Raji (cell line): ENCODE measurements around the gene SPCS1.

Experiments
- POLR2A ChIP-seq: IDR thresholded peaks from 2 replicates; pipeline ENCODE4 v1.6.1; 2011; ENCODE audit warnings: low read depth, low read length, control low read depth; ENCODE audit not compliant: insufficient read depth

Gene SPCS1

DNA sequence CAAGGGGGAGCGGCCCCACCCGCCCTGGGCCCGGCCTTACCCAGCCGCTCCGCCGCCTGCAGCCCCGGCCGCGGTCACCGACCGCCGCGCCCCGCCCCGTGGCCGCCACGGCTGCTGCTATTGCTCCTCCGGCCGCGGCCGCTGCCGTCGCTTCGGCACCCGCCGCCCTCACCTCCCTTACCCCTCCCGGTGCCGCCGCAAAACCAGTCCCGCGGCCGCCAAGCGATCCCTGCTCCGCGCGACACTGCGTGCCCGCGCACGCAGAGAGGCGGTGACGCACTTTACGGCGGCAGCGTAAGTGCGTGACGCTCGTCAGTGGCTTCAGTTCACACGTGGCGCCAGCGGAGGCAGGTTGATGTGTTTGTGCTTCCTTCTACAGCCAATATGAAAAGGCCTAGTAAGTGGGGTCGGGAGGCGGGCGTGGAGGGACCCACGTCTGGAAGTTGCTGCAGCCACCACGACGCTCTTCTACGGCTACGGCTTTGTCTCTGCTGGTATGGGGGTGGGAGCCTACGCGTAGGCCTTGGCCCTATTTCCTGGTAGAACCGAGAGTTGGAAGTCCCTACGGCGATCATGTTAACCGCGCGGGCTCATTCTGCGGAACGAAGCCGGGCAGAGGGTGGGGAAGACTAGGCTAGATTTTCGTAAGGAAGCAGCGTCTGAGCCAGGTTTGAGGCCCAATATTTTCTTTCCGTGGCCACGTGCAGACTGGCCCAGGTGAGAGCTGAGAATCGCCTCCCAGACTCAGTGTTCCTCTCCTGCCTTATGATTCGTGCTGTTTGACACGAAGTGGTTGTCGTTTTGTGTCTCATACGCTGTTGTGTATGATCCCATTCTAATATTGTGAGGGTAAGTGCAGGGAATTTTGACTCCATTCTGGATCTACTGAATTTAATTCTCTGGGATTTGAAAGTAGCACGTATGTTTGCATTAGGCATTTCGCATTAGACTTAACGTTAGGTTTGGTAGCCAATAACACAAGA, 19.9 kb upstream of the SPCS1 start, which contains the start of the genes GNL3 and PBRM1:
Gene GNL3 (plus strand): TSS at position 324 of the 983 bp plus-strand sequence. CDS start 61 bp downstream, at position 385.
Gene PBRM1 (minus strand): TSS at position 205 of the 983 bp plus-strand sequence.
- peak; percentile 97 for TF ChIP-seq POLR2A

DNA sequence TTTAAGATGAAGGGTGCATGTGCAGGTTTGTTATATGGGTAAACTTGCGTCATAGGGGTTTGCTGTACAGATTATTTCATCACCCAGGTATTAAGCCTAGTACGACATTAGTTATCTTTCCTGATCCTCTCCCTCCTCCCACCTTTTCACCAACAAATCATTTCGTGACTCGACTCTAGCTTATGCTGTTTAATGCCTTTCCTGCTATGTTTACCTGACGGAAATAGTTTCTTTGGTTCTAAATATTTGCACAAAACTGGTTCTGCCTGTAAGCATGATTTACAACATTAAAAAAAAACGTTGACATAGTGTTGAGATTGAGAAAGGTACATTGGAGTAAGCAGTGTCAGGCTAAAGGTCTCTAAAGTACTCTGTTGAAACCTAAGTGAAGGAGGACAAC, 17.6 kb upstream of the SPCS1 start:
- no peak for TF ChIP-seq POLR2A

DNA sequence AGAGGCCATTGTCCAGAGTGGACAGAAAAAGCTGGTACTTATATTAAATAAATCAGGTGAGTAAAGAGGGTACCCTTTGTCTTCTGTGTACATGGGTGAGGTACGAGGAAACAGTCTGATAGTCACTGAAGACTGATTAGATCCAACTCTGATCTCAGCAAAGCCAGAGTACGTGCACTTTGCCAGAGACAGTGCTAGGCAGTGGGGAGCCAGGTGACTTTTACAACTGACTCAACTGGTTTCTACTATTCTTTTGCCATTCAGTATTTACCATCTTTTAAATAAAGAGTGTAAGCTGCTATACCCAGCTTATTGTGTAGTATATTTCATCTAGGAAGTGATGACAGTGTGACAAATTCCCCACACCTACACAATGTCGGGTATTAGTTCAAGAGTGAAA, 16.8 kb upstream of the SPCS1 start:
- TF ChIP-seq POLR2A: no peak

DNA sequence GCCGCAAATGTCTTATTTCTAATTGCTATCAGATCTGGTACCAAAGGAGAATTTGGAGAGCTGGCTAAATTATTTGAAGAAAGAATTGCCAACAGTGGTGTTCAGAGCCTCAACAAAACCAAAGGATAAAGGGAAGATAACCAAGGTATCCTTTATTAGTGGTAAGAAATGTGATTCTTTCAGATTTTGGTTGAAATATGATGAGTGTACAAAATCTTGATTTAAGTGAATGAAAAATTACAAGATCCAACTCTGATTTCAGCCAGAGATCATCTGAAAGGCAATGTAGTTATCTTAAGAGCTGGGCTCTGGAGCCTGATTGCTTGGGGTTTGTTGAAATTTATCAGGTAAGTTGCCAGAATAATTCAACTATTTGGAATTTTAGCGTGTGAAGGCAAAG, 15.3 kb upstream of the SPCS1 start:
- no peak for TF ChIP-seq POLR2A

DNA sequence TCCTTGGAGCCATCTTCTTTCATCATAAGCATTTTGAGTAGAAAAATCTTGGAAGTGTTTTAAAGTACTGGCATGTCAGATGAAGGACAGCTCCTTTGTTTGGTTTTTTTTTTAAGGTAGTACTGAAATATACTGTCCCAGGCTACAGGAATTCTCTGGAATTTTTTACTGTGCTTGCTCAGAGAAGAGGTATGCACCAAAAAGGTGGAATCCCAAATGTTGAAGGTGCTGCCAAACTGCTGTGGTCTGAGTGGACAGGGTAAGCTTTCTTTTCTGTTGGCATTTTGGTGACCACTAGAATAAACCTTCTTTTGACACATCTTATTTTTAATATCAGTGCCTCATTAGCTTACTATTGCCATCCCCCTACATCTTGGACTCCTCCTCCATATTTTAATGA, 12.8 kb upstream of the SPCS1 start:
- no peak for TF ChIP-seq POLR2A

DNA sequence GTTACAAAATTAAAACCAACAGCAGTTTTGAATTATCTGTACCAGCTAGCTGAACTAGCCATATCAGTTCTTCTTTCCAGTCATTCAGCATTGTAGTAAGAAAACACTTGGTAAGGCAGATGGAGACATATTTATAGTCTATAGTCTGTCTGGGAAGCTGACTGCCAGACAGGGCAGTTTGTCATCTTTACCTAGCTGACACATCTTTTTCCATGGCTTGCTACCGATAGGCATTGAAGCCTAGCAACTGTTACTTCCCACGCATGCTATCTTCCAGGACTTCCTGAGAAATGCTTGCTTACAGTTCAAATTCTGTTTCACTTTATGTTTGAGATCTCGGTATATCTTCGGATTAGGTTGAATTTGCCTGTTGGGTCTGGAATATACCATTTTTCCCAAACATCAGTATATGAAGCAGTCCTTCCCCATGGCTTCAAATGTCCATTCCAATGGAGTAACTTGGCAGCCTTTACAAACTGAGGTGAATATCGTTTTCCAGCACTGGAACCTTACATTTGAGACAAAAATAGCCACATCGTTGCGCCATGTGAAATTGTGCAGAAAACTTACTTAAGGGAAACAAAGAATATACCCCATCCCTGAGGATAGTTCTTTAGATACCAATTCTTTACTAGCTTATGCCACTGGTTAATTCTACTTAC, 11.2 kb upstream of the SPCS1 start:
- no peak for TF ChIP-seq POLR2A

DNA sequence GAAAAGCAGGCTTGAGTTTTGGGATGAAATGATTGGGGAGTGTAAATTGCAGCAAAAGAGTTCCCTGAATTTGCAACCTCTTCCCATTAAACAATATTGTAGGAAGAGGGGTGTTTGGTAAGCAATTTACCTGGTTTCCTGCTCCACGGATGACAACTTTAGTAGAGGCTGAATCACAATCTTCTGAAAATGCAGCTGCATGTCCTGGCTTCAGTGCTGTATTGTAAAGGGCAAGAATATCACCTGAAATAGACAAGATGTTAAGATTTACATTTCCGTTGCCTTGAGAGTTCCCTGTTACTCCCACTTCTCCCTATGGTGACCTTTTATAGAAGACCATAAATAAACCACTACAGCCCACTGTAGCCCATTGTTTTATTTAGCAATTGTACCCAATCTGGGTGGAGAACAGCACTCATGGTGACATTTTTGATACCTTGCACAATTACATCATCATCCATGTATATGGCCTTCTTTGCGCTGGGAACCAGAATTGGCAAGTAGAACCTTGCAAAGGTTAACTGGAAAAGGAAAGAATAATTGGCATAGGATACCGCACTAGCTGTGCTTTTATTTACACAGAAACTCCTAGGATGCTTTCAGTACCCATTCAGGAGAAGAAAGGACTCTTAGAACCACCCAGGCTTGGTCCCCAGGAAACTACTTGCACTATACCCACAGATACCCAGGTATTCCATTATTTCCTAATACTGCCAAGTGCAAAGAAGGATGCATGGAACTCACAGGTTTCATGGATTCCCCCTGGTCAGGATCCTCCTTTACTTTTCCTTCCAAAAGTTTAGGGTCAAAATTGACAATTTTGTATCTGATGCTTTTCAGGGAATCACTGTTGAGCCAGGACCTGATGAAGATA, 9.9 kb upstream of the SPCS1 start:
- TF ChIP-seq POLR2A: 0 out of 2 replicates have a peak, but pooled peaks have one; percentile 17

DNA sequence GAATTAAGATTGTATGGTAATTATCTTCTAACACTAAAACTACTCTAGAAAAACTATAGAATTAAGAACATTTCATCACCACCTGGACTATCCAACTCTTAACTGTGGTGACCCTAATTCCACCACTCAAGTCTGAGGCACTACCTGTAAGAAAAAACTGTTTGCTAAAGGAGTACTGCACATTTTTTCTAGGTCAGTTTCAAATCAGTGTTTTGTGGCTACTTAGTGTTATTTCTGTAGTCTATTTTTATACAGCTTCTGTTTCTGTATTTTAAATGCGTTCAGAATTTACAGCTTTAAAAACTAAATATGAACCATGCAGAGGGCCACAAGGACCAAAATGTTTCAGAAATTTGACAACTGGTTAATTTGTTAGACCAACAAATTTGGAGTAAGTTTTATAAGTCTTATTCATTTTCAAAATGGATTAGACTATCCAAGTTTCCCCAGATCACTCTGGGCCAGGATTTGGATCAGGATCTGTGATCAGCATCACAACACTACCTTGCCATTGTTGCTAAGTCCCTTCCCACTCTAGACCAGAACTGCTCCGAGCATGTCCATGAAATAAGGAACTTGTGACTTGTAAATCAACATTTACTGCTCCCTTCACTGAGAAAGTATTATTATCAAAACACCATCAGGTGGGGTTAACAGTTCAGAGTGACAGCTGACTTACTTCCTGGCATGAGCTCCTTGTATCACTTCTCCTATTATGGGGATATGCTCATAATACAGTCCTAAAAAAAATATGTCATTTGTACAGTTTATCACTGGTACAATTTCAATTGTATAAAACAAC, 8.9 kb upstream of the SPCS1 start:
- no peak for TF ChIP-seq POLR2A

DNA sequence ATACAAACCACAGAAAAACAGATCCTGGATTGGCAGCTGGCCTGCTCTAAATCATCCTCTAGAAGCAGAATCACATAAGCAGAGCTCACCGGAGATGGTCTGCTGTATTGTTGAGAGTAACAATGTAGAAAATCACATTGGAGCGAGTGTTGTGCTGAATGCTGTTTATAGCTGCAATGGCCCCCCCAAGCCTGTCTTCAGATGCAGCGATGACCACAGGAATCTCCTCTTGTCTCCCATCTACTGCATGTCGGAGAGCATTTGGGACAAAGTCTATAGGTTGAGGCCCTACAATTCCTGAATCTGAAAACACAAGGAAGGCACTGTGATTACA, 8.3 kb upstream of the SPCS1 start:
- no peak for TF ChIP-seq POLR2A

DNA sequence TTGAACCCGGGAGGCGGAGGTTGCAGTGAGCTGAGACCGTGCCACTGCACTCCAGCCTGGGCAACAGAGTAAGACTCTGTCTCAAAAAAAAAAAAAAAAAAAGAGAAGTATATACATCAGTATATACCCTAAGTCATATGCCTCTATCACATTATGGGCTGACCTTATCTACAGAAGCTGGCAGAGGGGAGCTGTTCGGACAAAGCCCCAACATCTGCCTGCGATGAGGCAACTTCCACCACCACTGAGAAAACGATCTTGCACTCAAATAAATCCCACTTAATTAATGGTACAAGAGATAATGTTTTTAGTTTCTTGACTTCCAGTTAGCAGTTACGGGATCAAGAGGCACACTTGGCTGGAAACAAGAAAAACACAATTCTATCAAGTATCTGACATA, 2.6 kb upstream of the SPCS1 start:
- TF ChIP-seq POLR2A: no peak

DNA sequence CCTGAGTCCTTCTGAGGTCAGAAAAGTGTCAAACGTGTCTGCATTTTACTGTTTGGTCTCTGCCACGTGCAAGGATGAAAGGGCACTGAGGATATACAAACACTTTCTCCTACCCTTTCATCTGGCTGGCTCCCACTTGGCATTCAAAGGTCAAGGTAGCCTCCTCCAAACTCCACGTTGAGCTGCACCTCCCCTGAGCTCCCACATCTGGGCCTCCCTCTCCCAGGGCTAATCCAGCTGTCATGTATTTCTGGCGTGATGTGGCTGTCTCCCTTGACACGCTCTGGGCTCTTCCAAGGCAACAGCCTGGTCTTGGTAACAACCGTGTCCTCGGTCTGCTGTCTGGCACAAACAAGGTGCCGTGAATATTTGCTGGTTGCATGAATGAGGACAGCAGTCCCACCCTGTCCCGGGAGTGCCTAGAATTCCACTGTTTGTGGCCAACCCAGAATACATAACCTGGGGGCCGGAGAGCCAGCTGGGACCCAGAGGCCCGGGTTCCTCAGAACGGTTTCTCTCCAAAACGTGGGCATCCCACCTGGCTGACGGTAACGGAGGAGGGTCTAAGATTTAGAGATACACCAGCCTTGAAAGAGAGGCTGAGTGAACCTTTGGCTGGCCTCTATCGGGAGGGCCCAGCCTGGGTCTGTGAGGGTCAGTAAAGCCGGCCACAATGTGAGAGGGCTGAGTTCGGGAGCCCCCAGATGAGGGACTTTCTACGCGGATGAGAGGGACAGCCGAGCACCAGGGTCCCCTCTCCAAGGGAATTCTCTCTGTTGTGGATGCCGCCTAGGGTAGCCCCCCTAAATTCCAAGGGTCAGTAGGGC, 1.1 kb upstream of the SPCS1 start:
- TF ChIP-seq POLR2A: no peak

DNA sequence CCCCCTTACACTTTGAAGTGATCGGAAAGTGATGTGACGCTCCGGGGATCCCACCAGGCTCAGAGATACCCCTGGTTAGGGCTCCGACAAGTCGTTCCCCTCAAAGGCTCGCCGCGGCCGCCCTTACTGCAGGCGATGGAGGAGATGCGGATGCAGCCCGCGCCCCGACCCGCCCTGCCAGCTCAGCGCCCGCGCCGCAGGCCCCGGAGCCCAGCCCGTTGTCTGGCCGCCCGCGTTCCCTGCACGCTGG, 543 bp upstream of the SPCS1 start:
- no peak for TF ChIP-seq POLR2A

DNA sequence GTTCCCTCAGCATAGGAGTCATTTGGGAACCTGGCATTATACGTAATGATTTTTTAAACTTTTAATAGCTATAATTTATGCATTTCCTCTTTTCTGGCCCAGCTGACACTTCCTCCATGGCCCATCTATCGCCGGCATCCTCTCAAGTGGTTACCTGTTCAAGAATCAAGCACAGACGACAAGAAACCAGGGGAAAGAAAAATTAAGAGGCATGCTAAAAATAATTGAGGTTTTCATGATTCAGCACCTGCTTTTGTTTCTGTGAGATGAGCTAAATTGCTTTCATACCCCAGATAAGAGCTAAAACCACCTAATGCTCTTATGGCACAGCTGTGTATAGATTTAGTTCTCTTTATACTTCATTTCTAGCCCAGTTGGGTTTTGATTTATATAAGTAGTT, 1.7 kb downstream of the SPCS1 start:
- TF ChIP-seq POLR2A: no peak

DNA sequence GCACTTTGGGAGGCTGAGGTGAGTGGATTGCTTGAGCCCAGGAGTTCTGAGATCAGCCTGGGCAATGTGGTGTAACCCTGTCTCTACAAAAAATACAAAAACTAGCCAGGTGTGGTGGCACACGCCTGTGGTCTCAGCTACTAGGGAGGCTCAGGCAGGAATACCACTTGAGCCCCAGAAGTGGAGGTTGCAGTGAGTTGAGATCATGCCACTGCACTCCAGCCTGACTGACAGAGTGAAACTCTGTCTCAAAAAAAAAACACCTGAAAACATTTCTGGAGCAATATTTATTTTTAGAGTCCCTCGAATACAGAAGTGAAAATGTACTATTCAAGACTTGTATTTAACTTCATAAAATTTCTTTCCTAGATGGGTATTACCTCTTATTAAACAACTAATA, 4.6 kb downstream of the SPCS1 start:
- TF ChIP-seq POLR2A: no peak
